ENCODE results near the gene IL17RB. TPM values are rescaled to one million over a fixed set of nuclear protein-coding genes. Genes with fewer than 3 reads are reported as not detected.

The IL17RB gene
- total RNA-seq, 1 experiment from 2014 or later: 9.8 TPM

DNA sequence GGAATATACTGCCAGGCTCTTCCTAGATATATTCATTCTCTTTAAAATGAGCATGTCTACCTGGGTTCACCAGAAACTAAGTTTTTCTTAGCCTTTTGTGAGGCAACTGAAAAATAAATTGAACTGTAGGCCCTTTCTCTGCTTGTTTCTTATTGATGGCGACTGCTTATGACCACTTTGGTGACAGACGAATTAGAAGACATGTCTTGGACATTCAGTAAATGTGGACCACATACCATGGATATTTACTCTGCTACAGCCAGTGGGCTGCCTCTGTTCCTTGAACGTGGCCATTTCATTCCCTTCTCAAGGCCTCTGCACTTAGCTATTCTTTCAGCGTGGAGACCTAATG lies 45.9 kb downstream of the IL17RB start:
- no peak overlapping the region for H4K91ac ChIP-seq (ENCODE audit: insufficient read length, low read depth, low read length)
- no peak overlapping the region for H2BK20ac ChIP-seq (ENCODE audit: low read depth, low read length, poor library complexity, severe bottlenecking)
- H3T11ph ChIP-seq (ENCODE audit: low read length): peak overlapping the region; percentile 91
- H3K27ac Mint-ChIP-seq: peak overlapping the region; percentile 93 to 99 (median 98)
- H3K27me3 Mint-ChIP-seq (ENCODE audit: low read depth): peaks cover 33% of the 10 kb centered on the region
- peak overlapping the region; percentile 94 for H3K4me2 ChIP-seq (ENCODE audit: insufficient read depth, insufficient read length, low read length)
- peaks cover 12% of the 10 kb centered on the region for H3K23me2 ChIP-seq (ENCODE audit: insufficient read length, low read depth, low read length, poor library complexity, severe bottlenecking)
- H2BK15ac ChIP-seq (ENCODE audit: low read depth, low read length): no peak overlapping the region
- H2BK120ac ChIP-seq (ENCODE audit: low read depth, low read length, poor library complexity, severe bottlenecking): peak overlapping the region; percentile 67
- H3K4me1 Mint-ChIP-seq: peaks cover 19 to 23% of the 10 kb centered on the region in 2 experiments
- no peak overlapping the region for H3K4ac ChIP-seq (ENCODE audit: low read depth, low read length)
- no peak overlapping the region for H3K14ac ChIP-seq (ENCODE audit: insufficient read depth, low read length)
- no peak overlapping the region for H4K5ac ChIP-seq (ENCODE audit: insufficient read length, low read depth, low read length)
- H2BK12ac ChIP-seq (ENCODE audit: insufficient read length, low read depth, low read length): peak overlapping the region; percentile 90
- peak overlapping the region; percentile 74 for H3K27ac ChIP-seq (ENCODE audit: insufficient read length, low read depth, low read length)
- H2AK5ac ChIP-seq (ENCODE audit: insufficient read length, low read length): no peak overlapping the region
- H3K36me3 Mint-ChIP-seq (ENCODE audit: insufficient read depth in 1 of 3, low read depth in 3 of 3): peaks cover 6 to 11% (median 11%) of the 10 kb centered on the region in 3 experiments; a peak in 5 of 7 replicates
- TF ChIP-seq, protein P1, sequence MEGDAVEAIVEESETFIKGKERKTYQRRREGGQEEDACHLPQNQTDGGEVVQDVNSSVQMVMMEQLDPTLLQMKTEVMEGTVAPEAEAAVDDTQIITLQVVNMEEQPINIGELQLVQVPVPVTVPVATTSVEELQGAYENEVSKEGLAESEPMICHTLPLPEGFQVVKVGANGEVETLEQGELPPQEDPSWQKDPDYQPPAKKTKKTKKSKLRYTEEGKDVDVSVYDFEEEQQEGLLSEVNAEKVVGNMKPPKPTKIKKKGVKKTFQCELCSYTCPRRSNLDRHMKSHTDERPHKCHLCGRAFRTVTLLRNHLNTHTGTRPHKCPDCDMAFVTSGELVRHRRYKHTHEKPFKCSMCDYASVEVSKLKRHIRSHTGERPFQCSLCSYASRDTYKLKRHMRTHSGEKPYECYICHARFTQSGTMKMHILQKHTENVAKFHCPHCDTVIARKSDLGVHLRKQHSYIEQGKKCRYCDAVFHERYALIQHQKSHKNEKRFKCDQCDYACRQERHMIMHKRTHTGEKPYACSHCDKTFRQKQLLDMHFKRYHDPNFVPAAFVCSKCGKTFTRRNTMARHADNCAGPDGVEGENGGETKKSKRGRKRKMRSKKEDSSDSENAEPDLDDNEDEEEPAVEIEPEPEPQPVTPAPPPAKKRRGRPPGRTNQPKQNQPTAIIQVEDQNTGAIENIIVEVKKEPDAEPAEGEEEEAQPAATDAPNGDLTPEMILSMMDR (conservative IDR thresholded peaks at IDR 0.05): no peak
- H3K9me3 ChIP-seq (ENCODE audit: control insufficient read depth, low read depth, low read length): no peaks in the 10 kb centered on the region
- H3K4me3 Mint-ChIP-seq: peak overlapping the region; percentile 95 to 97
- DNase-seq: no peak
- peaks cover 5% of the 10 kb centered on the region for H3K79me1 ChIP-seq (ENCODE audit: insufficient read depth, low read depth, low read length, poor library complexity, severe bottlenecking)
- no CpG with 5 or more reads among the region's 4 CpGs for WGBS (ENCODE audit: extremely low coverage, insufficient read length, low lambda C conversion rate)
- H3K27me3 ChIP-seq (ENCODE audit: insufficient read depth, low read length): no peaks in the 10 kb centered on the region
- no peak overlapping the region for H2BK5ac ChIP-seq (ENCODE audit: insufficient read length, low read length)
- no peak overlapping the region for H4K8ac ChIP-seq (replicated peaks; ENCODE audit: insufficient read length, low read depth, low read length)
- no peaks in the 10 kb centered on the region for H4K20me1 ChIP-seq (ENCODE audit: control insufficient read depth, insufficient read depth, insufficient read length)
- peak overlapping the region; percentile 24 for H2AFZ ChIP-seq (ENCODE audit: low read length)
- peaks cover 2% of the 10 kb centered on the region; the same call in 1 of the 2 replicates for H3K4me1 ChIP-seq (ENCODE audit: insufficient read depth, low read length)
- no peaks in the 10 kb centered on the region; a peak in 1 of 5 replicates for H3K9me3 Mint-ChIP-seq
- H3K18ac ChIP-seq (ENCODE audit: insufficient read length, low read depth, low read length): peak overlapping the region; percentile 79
- peak overlapping the region; percentile 33 for H3K9ac ChIP-seq (ENCODE audit: extremely low read depth, insufficient read length, low read length)
- H3K56ac ChIP-seq (ENCODE audit: insufficient read length, low read depth, low read length): no peak overlapping the region
- H3K79me2 ChIP-seq (ENCODE audit: insufficient read depth, low read length): peaks cover 8% of the 10 kb centered on the region; the same call in 1 of the 2 replicates
- H3K23ac ChIP-seq (ENCODE audit: insufficient read length, low read depth, low read length): no peak overlapping the region

Data from H9 (cell line).